HG02885 (cell line): Measurements from ENCODE around the gene HMGXB3.

ENCODE experiments used
- ATAC-seq: cut with Tn5 transposase; IDR thresholded peaks from one replicate; pipeline ENCODE4 v1.9.1; 2021; ENCODE audit warnings: mild to moderate bottlenecking; ENCODE audit not compliant: unreplicated experiment, poor library complexity

HMGXB3 gene

GRCh38 chr5:150064681-150065220 lies 64.2 kb downstream of the HMGXB3 start:
- ATAC-seq: no peak

GRCh38 chr5:150065346-150065745 lies 64.8 kb downstream of the HMGXB3 start:
- no peak for ATAC-seq

- no peak for ATAC-seq
Observed at GRCh38 chr5:150065886-150066285, 65.3 kb downstream of the HMGXB3 start.

- no peak for ATAC-seq
Observed at GRCh38 chr5:150066436-150066835, 65.9 kb downstream of the HMGXB3 start.

- no peak for ATAC-seq
Observed at GRCh38 chr5:150066901-150067396, 66.4 kb downstream of the HMGXB3 start.

GRCh38 chr5:150067405-150067960 lies 66.9 kb downstream of the HMGXB3 start:
- no peak for ATAC-seq

GRCh38 chr5:150068071-150068470 lies 67.5 kb downstream of the HMGXB3 start:
- no peak for ATAC-seq

GRCh38 chr5:150068472-150068871 lies 67.9 kb downstream of the HMGXB3 start:
- no peak for ATAC-seq

GRCh38 chr5:150068961-150069645 lies 68.6 kb downstream of the HMGXB3 start:
- ATAC-seq: no peak

- no peak for ATAC-seq
Observed at GRCh38 chr5:150069672-150070627, 69.4 kb downstream of the HMGXB3 start.

- no peak for ATAC-seq
Observed at GRCh38 chr5:150070821-150071220, 70.3 kb downstream of the HMGXB3 start.

- no peak for ATAC-seq
Observed at GRCh38 chr5:150073086-150073625, 72.6 kb downstream of the HMGXB3 start.

GRCh38 chr5:150073677-150074076 lies 73.1 kb downstream of the HMGXB3 start:
- ATAC-seq: no peak

- no peak for ATAC-seq
Observed at GRCh38 chr5:150075233-150075632, 74.7 kb downstream of the HMGXB3 start.

GRCh38 chr5:150075806-150076205 lies 75.3 kb downstream of the HMGXB3 start:
- ATAC-seq: no peak

GRCh38 chr5:150077060-150077459 lies 76.5 kb downstream of the HMGXB3 start:
- no peak for ATAC-seq

- no peak for ATAC-seq
Observed at GRCh38 chr5:150077996-150078801, 77.7 kb downstream of the HMGXB3 start.

- ATAC-seq: no peak
Observed at GRCh38 chr5:150078802-150079689, 78.5 kb downstream of the HMGXB3 start.
